Uterus (tissue), 2 donors: ENCODE measurements around the gene LRRC49.

Experiments
- CTCF ChIP-seq, 4 experiments: fragments of 200-600 bp in 2 of 4; fragments of 450-650 bp in 2 of 4; sonication (generic) in 2 of 4; IDR thresholded peaks; one replicate each; pipeline ENCODE4 v1.5.1; 2016 to 2019; ENCODE audit warnings: antibody characterized with exemption in 4 of 4, mild to moderate bottlenecking in 2 of 4, moderate library complexity in 1 of 4
- POLR2A ChIP-seq, 2 donors: fragments of 450-650 bp; IDR thresholded peaks; one replicate each; pipeline ENCODE4 v1.6.1; 2016; ENCODE audit warnings: antibody characterized with exemption in 2 of 2, mild to moderate bottlenecking in 1 of 2, moderate library complexity in 1 of 2

- no peak for TF ChIP-seq CTCF (IDR thresholded peaks at IDR 0.05)
- TF ChIP-seq POLR2A (IDR thresholded peaks at IDR 0.05): no peak
Observed at GRCh38 chr15:71096676-71097075, 204.1 kb downstream of the LRRC49 start.
